ENCODE measurements around the gene CETN2.
A peak's percentile ranks its signal among the peaks of the same experiment; 100 is the strongest.

CETN2 gene

GRCh38 chrX:152869972-152870371 lies 39.4 kb upstream of the CETN2 start:
- no peak for DNase-seq (ENCODE audit: low read depth)
- no peak overlapping the region for H3K4me3 ChIP-seq (ENCODE audit: low read length)
- no peak for TF ChIP-seq CTCF (conservative IDR thresholded peaks at IDR 0.05; ENCODE audit: low read depth, low read length)

GRCh38 chrX:152866386-152866785 lies 35.8 kb upstream of the CETN2 start:
- no peak for DNase-seq (ENCODE audit: low read depth)
- no peak overlapping the region for H3K4me3 ChIP-seq (ENCODE audit: low read length)
- no peak for TF ChIP-seq CTCF (conservative IDR thresholded peaks at IDR 0.05; ENCODE audit: low read depth, low read length)

GRCh38 chrX:152865232-152865920 lies 34.8 kb upstream of the CETN2 start:
- TF ChIP-seq CTCF (conservative IDR thresholded peaks at IDR 0.05; ENCODE audit: low read depth, low read length): no peak
- DNase-seq (ENCODE audit: low read depth): no peak
- no peak overlapping the region for H3K4me3 ChIP-seq (ENCODE audit: low read length)

- DNase-seq (ENCODE audit: low read depth): no peak
- TF ChIP-seq CTCF (conservative IDR thresholded peaks at IDR 0.05; ENCODE audit: low read depth, low read length): no peak
- no peak overlapping the region for H3K4me3 ChIP-seq (ENCODE audit: low read length)
Observed at GRCh38 chrX:152861826-152862225, 31.3 kb upstream of the CETN2 start.

GRCh38 chrX:152861116-152861515 lies 30.6 kb upstream of the CETN2 start:
- no peak overlapping the region for H3K4me3 ChIP-seq (ENCODE audit: low read length)
- TF ChIP-seq CTCF (conservative IDR thresholded peaks at IDR 0.05; ENCODE audit: low read depth, low read length): no peak
- peak; percentile 61 for DNase-seq (ENCODE audit: low read depth)

GRCh38 chrX:152853986-152854385 lies 23.4 kb upstream of the CETN2 start:
- no peak for TF ChIP-seq CTCF (conservative IDR thresholded peaks at IDR 0.05; ENCODE audit: low read depth, low read length)
- no peak for DNase-seq (ENCODE audit: low read depth)
- no peak overlapping the region for H3K4me3 ChIP-seq (ENCODE audit: low read length)

GRCh38 chrX:152850465-152850864 lies 19.9 kb upstream of the CETN2 start:
- H3K4me3 ChIP-seq (ENCODE audit: low read length): no peak overlapping the region
- no peak for TF ChIP-seq CTCF (conservative IDR thresholded peaks at IDR 0.05; ENCODE audit: low read depth, low read length)
- DNase-seq (ENCODE audit: low read depth): no peak
